ENCODE results near the gene LGMN. TPM values are rescaled to one million over a fixed set of nuclear protein-coding genes. Genes with fewer than 3 reads are reported as not detected.
A peak's percentile ranks its signal among the peaks of the same experiment; 100 is the strongest.
"Not testable (repeated sequence)": the region's sequence is repeated elsewhere in the genome, so short reads cannot be mapped to it uniquely, and the experiment has no call there.

The LGMN gene
- total RNA-seq, 1 donor from 2014 or later, result 37.0 TPM

GRCh38 chr14:92756446-92756845 is 8.0 kb upstream of the LGMN start:
- Mint-ChIP-seq H3K4me1 (no peaks in the 10 kb centered on the region), H3K36me3 (ENCODE audit: low read depth) (no peaks in the 10 kb centered on the region), H3K27ac (ENCODE audit: unreplicated experiment) (no peak overlapping the region), H3K27me3 (ENCODE audit: low read depth) (peaks cover 14% of the 10 kb centered on the region), H3K4me3 (no peak overlapping the region), H3K9me3 (no peaks in the 10 kb centered on the region)
- DNase-seq (ENCODE audit: low read depth, low spot score), result no peak
- TF ChIP-seq, protein P1, sequence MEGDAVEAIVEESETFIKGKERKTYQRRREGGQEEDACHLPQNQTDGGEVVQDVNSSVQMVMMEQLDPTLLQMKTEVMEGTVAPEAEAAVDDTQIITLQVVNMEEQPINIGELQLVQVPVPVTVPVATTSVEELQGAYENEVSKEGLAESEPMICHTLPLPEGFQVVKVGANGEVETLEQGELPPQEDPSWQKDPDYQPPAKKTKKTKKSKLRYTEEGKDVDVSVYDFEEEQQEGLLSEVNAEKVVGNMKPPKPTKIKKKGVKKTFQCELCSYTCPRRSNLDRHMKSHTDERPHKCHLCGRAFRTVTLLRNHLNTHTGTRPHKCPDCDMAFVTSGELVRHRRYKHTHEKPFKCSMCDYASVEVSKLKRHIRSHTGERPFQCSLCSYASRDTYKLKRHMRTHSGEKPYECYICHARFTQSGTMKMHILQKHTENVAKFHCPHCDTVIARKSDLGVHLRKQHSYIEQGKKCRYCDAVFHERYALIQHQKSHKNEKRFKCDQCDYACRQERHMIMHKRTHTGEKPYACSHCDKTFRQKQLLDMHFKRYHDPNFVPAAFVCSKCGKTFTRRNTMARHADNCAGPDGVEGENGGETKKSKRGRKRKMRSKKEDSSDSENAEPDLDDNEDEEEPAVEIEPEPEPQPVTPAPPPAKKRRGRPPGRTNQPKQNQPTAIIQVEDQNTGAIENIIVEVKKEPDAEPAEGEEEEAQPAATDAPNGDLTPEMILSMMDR (conservative IDR thresholded peaks at IDR 0.05), result no peak

DNA sequence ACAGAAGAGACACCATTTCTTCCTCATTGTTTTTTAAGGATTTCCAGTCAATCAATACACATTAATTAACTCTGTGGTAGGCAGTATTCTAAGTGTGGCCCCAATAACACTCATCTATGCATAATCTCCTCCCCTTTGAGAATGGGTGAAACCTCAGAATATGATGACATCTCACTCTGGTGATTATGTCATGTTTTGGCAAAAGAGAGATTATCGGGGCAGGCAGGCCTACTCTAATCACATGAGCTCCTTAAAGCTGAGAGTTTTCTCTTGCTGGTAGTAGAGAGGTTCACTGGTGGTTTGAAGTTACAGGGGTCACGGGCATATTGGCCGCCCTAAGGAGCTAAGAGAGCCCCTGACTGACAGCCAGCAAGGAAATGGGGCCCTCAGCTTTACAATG is 7.1 kb upstream of the LGMN start:
- Mint-ChIP-seq H3K4me1 (no peaks in the 10 kb centered on the region), H3K27ac (ENCODE audit: unreplicated experiment) (no peak overlapping the region), H3K27me3 (ENCODE audit: low read depth) (peaks cover 5% of the 10 kb centered on the region), H3K9me3 (no peaks in the 10 kb centered on the region), H3K4me3 (no peak overlapping the region), H3K36me3 (ENCODE audit: low read depth) (no peaks in the 10 kb centered on the region)
- no peak for DNase-seq (ENCODE audit: low read depth, low spot score)
- TF ChIP-seq, protein P1 (conservative IDR thresholded peaks at IDR 0.05), result no peak

GRCh38 chr14:92754966-92755365 is 6.5 kb upstream of the LGMN start:
- Mint-ChIP-seq H3K4me3 (no peak overlapping the region), H3K9me3 (no peaks in the 10 kb centered on the region), H3K36me3 (ENCODE audit: low read depth) (no peaks in the 10 kb centered on the region), H3K4me1 (no peaks in the 10 kb centered on the region), H3K27me3 (ENCODE audit: low read depth) (peaks cover 1% of the 10 kb centered on the region), H3K27ac (ENCODE audit: unreplicated experiment) (no peak overlapping the region)
- DNase-seq (ENCODE audit: low read depth, low spot score), result no peak
- TF ChIP-seq, protein P1 (conservative IDR thresholded peaks at IDR 0.05), result no peak

GRCh38 chr14:92753250-92753649 is 4.8 kb upstream of the LGMN start:
- DNase-seq (ENCODE audit: low read depth, low spot score), result no peak
- H3K27ac Mint-ChIP-seq (ENCODE audit: unreplicated experiment), result peak overlapping the region; percentile 63
- peaks cover 9% of the 10 kb centered on the region for H3K4me1 Mint-ChIP-seq
- TF ChIP-seq, protein P1 (conservative IDR thresholded peaks at IDR 0.05), result no peak
- no peaks in the 10 kb centered on the region for H3K9me3 Mint-ChIP-seq
- peak overlapping the region; percentile 27 for H3K4me3 Mint-ChIP-seq
- no peaks in the 10 kb centered on the region for H3K27me3 Mint-ChIP-seq (ENCODE audit: low read depth)
- no peaks in the 10 kb centered on the region for H3K36me3 Mint-ChIP-seq (ENCODE audit: low read depth)

DNA sequence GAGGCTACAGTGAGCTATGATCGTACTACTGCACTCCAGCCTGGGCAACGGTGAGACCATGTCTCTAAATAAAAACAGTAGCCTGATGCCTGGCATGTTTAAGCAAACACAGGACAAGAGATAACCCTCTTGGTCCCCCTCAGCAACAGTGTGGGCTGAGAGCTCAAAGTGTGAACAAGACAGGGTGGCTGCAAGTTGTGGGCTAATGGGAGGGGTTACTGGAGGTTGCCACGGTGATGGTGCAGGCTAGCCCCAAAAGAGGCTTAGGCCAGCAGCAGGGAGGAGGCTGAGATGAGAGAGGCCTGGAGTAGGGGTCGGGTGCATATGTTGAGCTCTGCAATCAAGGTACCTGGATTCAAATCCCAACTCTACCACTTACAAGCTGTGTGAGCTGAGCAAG is 3.4 kb upstream of the LGMN start:
- TF ChIP-seq, protein P1 (conservative IDR thresholded peaks at IDR 0.05), result no peak
- H3K4me3 Mint-ChIP-seq, result no peak overlapping the region
- DNase-seq (ENCODE audit: low read depth, low spot score), result no peak
- H3K4me1 Mint-ChIP-seq, result peaks cover 22% of the 10 kb centered on the region
- no peaks in the 10 kb centered on the region for H3K27me3 Mint-ChIP-seq (ENCODE audit: low read depth)
- no peak overlapping the region for H3K27ac Mint-ChIP-seq (ENCODE audit: unreplicated experiment)
- H3K9me3 Mint-ChIP-seq, result no peaks in the 10 kb centered on the region
- no peaks in the 10 kb centered on the region for H3K36me3 Mint-ChIP-seq (ENCODE audit: low read depth)

DNA sequence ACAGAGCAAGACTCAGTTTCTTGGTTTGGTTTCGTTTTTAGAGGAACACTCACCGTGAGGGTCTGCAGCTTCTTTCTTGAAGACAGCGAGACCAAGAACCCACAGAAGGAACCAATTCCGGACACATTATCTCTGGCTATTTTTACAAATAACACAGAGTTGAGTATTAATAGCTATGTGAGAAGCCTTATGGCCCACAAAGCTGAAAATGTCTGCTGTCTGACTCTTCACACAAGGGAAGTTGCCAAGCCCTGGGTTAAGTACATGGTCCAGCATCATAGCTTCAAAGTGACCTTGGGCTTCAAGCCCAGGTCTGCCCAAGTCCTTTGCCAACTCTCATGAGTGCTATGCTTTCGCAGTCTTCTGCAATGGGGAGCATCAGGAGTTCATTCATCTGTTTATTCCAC is 2.6 kb upstream of the LGMN start:
- H3K27me3 Mint-ChIP-seq (ENCODE audit: low read depth), result no peaks in the 10 kb centered on the region
- H3K27ac Mint-ChIP-seq (ENCODE audit: unreplicated experiment), result no peak overlapping the region
- no peaks in the 10 kb centered on the region for H3K9me3 Mint-ChIP-seq
- H3K4me3 Mint-ChIP-seq, result no peak overlapping the region
- TF ChIP-seq, protein P1 (conservative IDR thresholded peaks at IDR 0.05), result no peak
- DNase-seq (ENCODE audit: low read depth, low spot score), result no peak
- peaks cover 22% of the 10 kb centered on the region for H3K4me1 Mint-ChIP-seq
- no peaks in the 10 kb centered on the region for H3K36me3 Mint-ChIP-seq (ENCODE audit: low read depth)

GRCh38 chr14:92750222-92750728 is 1.8 kb upstream of the LGMN start:
- not testable (repeated sequence) for H3K27me3 Mint-ChIP-seq (ENCODE audit: low read depth); DNase-seq (ENCODE audit: low read depth, low spot score)

More at GRCh38 chr14:92750222-92750728, 1.8 kb upstream of the LGMN start:
- not testable (repeated sequence) for H3K4me3 Mint-ChIP-seq; H3K36me3 Mint-ChIP-seq (ENCODE audit: low read depth); H3K9me3 Mint-ChIP-seq; H3K27ac Mint-ChIP-seq (ENCODE audit: unreplicated experiment)
- H3K4me1 Mint-ChIP-seq, result peaks cover 22% of the 10 kb centered on the region

Data from neural crest cell (in vitro differentiated cells).